Hindlimb muscle (tissue), 1 donor: ENCODE data around the gene ENGASE. TPM values are rescaled to one million over a fixed set of nuclear protein-coding genes. Genes with fewer than 3 reads are reported as not detected.
"Not testable (repeated sequence)": the region's sequence is repeated elsewhere in the genome, so short reads cannot be mapped to it uniquely, and the experiment has no call there.

Source experiments
- DNase-seq: peaks from one replicate; pipeline ENCODE4 v3.0.0-alpha.2; 2013
- polyA plus RNA-seq: library from polyadenylated mRNA; unstranded; fragments of 120-200 nt; gene quantifications from one replicate; pipeline ENCODE4 v1.2.1, GENCODE V29; 2013; ENCODE audit not compliant: insufficient read length

The ENGASE gene
- polyA plus RNA-seq, 1 donor = 21.9 TPM

- no peak for DNase-seq
These were observed 21.2 kb upstream of the ENGASE start for GRCh38 chr17:79053251-79053925.

GRCh38 chr17:79054200-79054960, 20.2 kb upstream of the ENGASE start:
- DNase-seq = no peak

GRCh38 chr17:79055197-79055596, 19.4 kb upstream of the ENGASE start:
- no peak for DNase-seq

GRCh38 chr17:79057737-79058385, 16.8 kb upstream of the ENGASE start:
- no peak for DNase-seq

- no peak for DNase-seq
These were observed 11.9 kb upstream of the ENGASE start for GRCh38 chr17:79062691-79063090.

GRCh38 chr17:79064026-79064425, 10.6 kb upstream of the ENGASE start:
- DNase-seq = no peak

GRCh38 chr17:79065105-79065670, 9.4 kb upstream of the ENGASE start:
- no peak for DNase-seq

GRCh38 chr17:79066963-79067362, 7.7 kb upstream of the ENGASE start:
- DNase-seq = no peak

- no peak for DNase-seq
These were observed 4.3 kb upstream of the ENGASE start for GRCh38 chr17:79070266-79070880.

- DNase-seq = no peak
These were observed 3.4 kb upstream of the ENGASE start for GRCh38 chr17:79071161-79071740.

GRCh38 chr17:79072544-79072943, 2.1 kb upstream of the ENGASE start:
- DNase-seq = no peak

GRCh38 chr17:79073016-79073705, 1.5 kb upstream of the ENGASE start:
- DNase-seq = no peak

GRCh38 chr17:79073706-79074088, 927 bp upstream of the ENGASE start:
- no peak for DNase-seq

GRCh38 chr17:79074121-79074648, 439 bp upstream of the ENGASE start:
- not testable (repeated sequence) for DNase-seq

- no peak for DNase-seq
These were observed 774 bp downstream of the ENGASE start for GRCh38 chr17:79075446-79075750.

GRCh38 chr17:79075861-79076406, 1.3 kb downstream of the ENGASE start:
- DNase-seq = no peak

- DNase-seq = no peak
These were observed 3.0 kb downstream of the ENGASE start for GRCh38 chr17:79077587-79077986.

- no peak for DNase-seq
These were observed 4.0 kb downstream of the ENGASE start for GRCh38 chr17:79078476-79079190.

- no peak for DNase-seq
These were observed 5.0 kb downstream of the ENGASE start for GRCh38 chr17:79079421-79080200.

- no peak for DNase-seq
These were observed 5.7 kb downstream of the ENGASE start for GRCh38 chr17:79080349-79080748.
